Endothelial cell of umbilical vein (primary cell): ENCODE measurements around the gene ERICH3. TPM values are rescaled to one million over a fixed set of nuclear protein-coding genes. Genes with fewer than 3 reads are reported as not detected.

Source experiments
- BruUV-seq: library from RNA; stranded (reverse); fragments of 400-500 nt; replicated peaks from 2 replicates; lab custom pipeline; 2021; lab: Mats Ljungman, UMichigan
- CTCF ChIA-PET: fragments of 300-600, 350-600 bp; sonication (Branson Sonifier 250); formaldehyde crosslinking; loops from one replicate; lab custom pipeline; 2021; ENCODE audit warnings: antibody characterized with exemption, inconsistent platforms; lab: Charles Lee
- POLR2A ChIA-PET: fragments of 300-600, 350-600 bp; sonication (Branson Sonifier 250); formaldehyde crosslinking; loops from one replicate; lab custom pipeline; 2021; ENCODE audit warnings: antibody characterized with exemption, inconsistent platforms; lab: Charles Lee
- DNase-seq: peaks from one replicate; pipeline ENCODE4 v3.0.0-alpha.2; 2011; ENCODE audit warnings: low read depth, low spot score
- FAIRE-seq: peaks from 2 replicates; lab custom pipeline; 2011; peaks lifted over from hg19 to GRCh38; lab: Jason Lieb, UNC
- H2AFZ ChIP-seq: 2 replicates; pipeline ENCODE4 v1.6.0; 2012; ENCODE audit warnings: low read depth, low read length, control low read depth, inconsistent platforms
- H3K27ac ChIP-seq: 2 replicates; pipeline ENCODE4 v1.5.1; 2011; ENCODE audit warnings: low read depth, mild to moderate bottlenecking, control low read depth, low read length, moderate library complexity; ENCODE audit not compliant: insufficient read depth
- H3K27me3 ChIP-seq, 2 experiments: 2 replicates each; pipeline versions ENCODE4 v1.6.0 to v1.6.1; 2011; ENCODE audit warnings: low read length in 2 of 2, mixed read lengths in 1 of 2; ENCODE audit not compliant: control insufficient read depth in 2 of 2, insufficient read depth in 2 of 2
- H3K36me3 ChIP-seq, 2 experiments: 2 replicates in 1 of 2; 3 replicates in 1 of 2; pipeline ENCODE4 v1.5.1; 2011; ENCODE audit warnings: low read length in 2 of 2, mild to moderate bottlenecking in 1 of 2, moderate library complexity in 1 of 2; ENCODE audit not compliant: control insufficient read depth in 2 of 2, insufficient read depth in 2 of 2; ENCODE audit errors: extremely low read depth in 1 of 2
- H3K4me1 ChIP-seq: 3 replicates; pipeline ENCODE4 v1.5.1; 2011; ENCODE audit warnings: mild to moderate bottlenecking, low read length; ENCODE audit not compliant: control insufficient read depth, insufficient read depth; ENCODE audit errors: extremely low read depth
- H3K4me2 ChIP-seq: 2 replicates; pipeline ENCODE4 v1.6.1; 2011; ENCODE audit warnings: low read length, control low read depth, mixed read lengths; ENCODE audit not compliant: insufficient read depth
- H3K4me3 ChIP-seq, 3 experiments: fragments of 200-600 bp in 1 of 3; sonication (generic), shearing (Covaris generic) in 1 of 3; replicated peaks in 1 of 3; 2 replicates each; pipeline ENCODE4 v1.5.1; 2011 to 2016; ENCODE audit warnings: control low read depth in 3 of 3, low read length in 3 of 3, mild to moderate bottlenecking in 2 of 3, inconsistent platforms in 1 of 3, low read depth in 1 of 3, moderate library complexity in 1 of 3; ENCODE audit not compliant: insufficient read depth in 1 of 3
- H3K79me2 ChIP-seq: 2 replicates; pipeline ENCODE4 v1.6.0; 2012; ENCODE audit warnings: low read length, inconsistent platforms; ENCODE audit not compliant: control insufficient read depth, insufficient read depth
- H3K9ac ChIP-seq: replicated peaks from 2 replicates; pipeline ENCODE3; 2011; ENCODE audit warnings: low read length, control low read depth; ENCODE audit not compliant: insufficient read depth; ENCODE audit errors: extremely low read depth
- H3K9me1 ChIP-seq: replicated peaks from 3 replicates; pipeline ENCODE4 v1.6.0; 2011; ENCODE audit warnings: mild to moderate bottlenecking, low read length; ENCODE audit not compliant: control insufficient read depth, insufficient read depth; ENCODE audit errors: extremely low read depth
- H3K9me3 ChIP-seq: replicated peaks from 2 replicates; pipeline ENCODE4 v1.5.1; 2012; ENCODE audit warnings: low read length, inconsistent platforms; ENCODE audit not compliant: control insufficient read depth, insufficient read depth
- H4K20me1 ChIP-seq: replicated peaks from 2 replicates; pipeline ENCODE3; 2011; ENCODE audit warnings: mild to moderate bottlenecking, low read length; ENCODE audit not compliant: control insufficient read depth, insufficient read depth; ENCODE audit errors: extremely low read depth
- EZH2 ChIP-seq: IDR thresholded peaks from 2 replicates; pipeline ENCODE4 v1.6.1; 2012; ENCODE audit warnings: borderline replicate concordance, low read depth, mild to moderate bottlenecking, moderate library complexity, low read length, inconsistent platforms; ENCODE audit not compliant: severe bottlenecking
- FOS ChIP-seq: IDR thresholded peaks from 2 replicates; pipeline ENCODE4 v1.6.1; 2011; ENCODE audit warnings: mild to moderate bottlenecking, low read length, moderate library complexity, borderline replicate concordance; ENCODE audit not compliant: insufficient read depth
- GATA2 ChIP-seq: IDR thresholded peaks from 2 replicates; pipeline ENCODE4 v1.7.0; 2011; ENCODE audit warnings: low read depth, mild to moderate bottlenecking, moderate library complexity, mixed read lengths, low read length; ENCODE audit not compliant: insufficient read length, insufficient read depth
- JUN ChIP-seq: IDR thresholded peaks from 2 replicates; pipeline ENCODE4 v1.6.1; 2011; ENCODE audit warnings: borderline replicate concordance, low read depth; ENCODE audit not compliant: insufficient read length, insufficient read depth
- MYC ChIP-seq: IDR thresholded peaks from one replicate; pipeline ENCODE4 v1.6.1; 2011; ENCODE audit warnings: mild to moderate bottlenecking, low read depth, low read length
- POLR2A ChIP-seq: IDR thresholded peaks from 2 replicates; pipeline ENCODE4 v1.6.1; 2012; ENCODE audit warnings: low read depth, mild to moderate bottlenecking, control low read depth, low read length
- POLR2AphosphoS5 ChIP-seq: IDR thresholded peaks from 2 replicates; pipeline ENCODE4 v1.6.1; 2012; ENCODE audit warnings: low read depth, mild to moderate bottlenecking, control low read depth, low read length, moderate library complexity; ENCODE audit not compliant: insufficient read depth
- dilution Hi-C: fragments of 300-500 bp; cut with MboI; formaldehyde crosslinking; loops from one replicate; pipeline ENCODE4 v1.15.0; 2019; ENCODE audit warnings: low sequenced_read_pairs; ENCODE audit not compliant: extremely low pct_ligation_motif_present
- intact Hi-C: fragments of 100-400 bp; cut with micrococcal nuclease; formaldehyde crosslinking; loops from one replicate; pipeline ENCODE4 v1.10.0; 2022
- polyA plus RNA-seq, 4 experiments: library from polyadenylated mRNA; depleted of rRNA in 3 of 4; stranded (reverse) in 3 of 4; unstranded in 1 of 4; fragments of >200 nt; gene quantifications; 2 replicates each; pipeline versions ENCODE4 v1.2.1 to v1.2.3, GENCODE V29; 2011 to 2012; ENCODE audit warnings: missing spikeins in 1 of 4
- total RNA-seq: library from RNA; stranded (reverse); gene quantifications from 2 replicates; pipeline ENCODE4 v1.2.3, GENCODE V29; 2021
- TF ChIP-seq, protein P1 (sequence below), 2 donors: IDR thresholded peaks; 1 replicate in 1 of 2; 2 replicates in 1 of 2; pipeline ENCODE4 v1.5.1; 2011; ENCODE audit warnings: low read length in 2 of 2, mild to moderate bottlenecking in 2 of 2, moderate library complexity in 2 of 2, control low read depth in 1 of 2, inconsistent platforms in 1 of 2, low read depth in 1 of 2; ENCODE audit not compliant: insufficient read depth in 1 of 2; ENCODE audit errors: extremely low read depth in 1 of 2
- TF ChIP-seq, protein P2 (sequence below): IDR thresholded peaks from 2 replicates; pipeline ENCODE4 v1.6.1; 2011; ENCODE audit not compliant: insufficient read depth, insufficient read length

The ERICH3 gene
- total and polyA plus RNA-seq, 2 donors (not counting 3 experiments of a cell fraction or from before 2014, with no cell fraction given), result not detected

DNA sequence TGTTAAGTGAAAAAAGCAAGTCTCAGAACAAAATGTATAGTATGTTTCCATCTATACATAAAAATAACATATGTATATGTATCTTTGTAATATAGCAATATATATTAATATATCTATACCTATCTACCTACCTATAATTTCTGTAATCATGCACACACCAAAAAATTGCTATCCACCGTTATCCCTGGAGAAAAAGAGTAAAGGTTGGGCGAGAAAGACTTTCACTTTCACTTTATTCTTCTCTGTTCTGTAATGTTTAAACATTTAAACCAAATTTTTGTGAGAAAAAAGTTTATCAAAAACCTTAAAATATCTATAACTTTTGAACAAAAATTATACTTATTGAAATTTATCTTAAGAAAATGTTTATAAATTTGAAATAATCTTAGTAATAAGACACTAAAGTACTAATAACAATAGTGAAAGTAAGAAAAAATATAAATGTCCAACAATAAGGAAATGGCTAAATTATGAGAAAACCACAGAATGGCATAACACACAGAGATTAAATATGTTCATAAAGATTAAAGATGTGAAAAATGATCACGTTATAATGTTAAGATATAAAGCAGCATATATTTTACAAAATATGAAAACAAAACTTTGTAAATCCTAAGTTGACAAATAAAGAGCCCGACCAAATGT is 87.2 kb downstream of the ERICH3 start:
- Histone ChIP-seq H3K4me2 (no peak overlapping the region), H2AFZ (no peak overlapping the region), H3K27ac (no peak overlapping the region), H3K4me3 (no peak overlapping the region), H3K9me3 (no peaks in the 10 kb centered on the region), H3K27me3 (no peaks in the 10 kb centered on the region), H3K9ac (no peak overlapping the region), H3K4me1 (no peaks in the 10 kb centered on the region), H3K36me3 (no peaks in the 10 kb centered on the region), H4K20me1 (no peaks in the 10 kb centered on the region), H3K79me2 (no peaks in the 10 kb centered on the region), H3K9me1 (no peaks in the 10 kb centered on the region)
- BruUV-seq, result no TSS peak
- no peak for TF ChIP-seq POLR2AphosphoS5
- TF ChIP-seq, protein P1, sequence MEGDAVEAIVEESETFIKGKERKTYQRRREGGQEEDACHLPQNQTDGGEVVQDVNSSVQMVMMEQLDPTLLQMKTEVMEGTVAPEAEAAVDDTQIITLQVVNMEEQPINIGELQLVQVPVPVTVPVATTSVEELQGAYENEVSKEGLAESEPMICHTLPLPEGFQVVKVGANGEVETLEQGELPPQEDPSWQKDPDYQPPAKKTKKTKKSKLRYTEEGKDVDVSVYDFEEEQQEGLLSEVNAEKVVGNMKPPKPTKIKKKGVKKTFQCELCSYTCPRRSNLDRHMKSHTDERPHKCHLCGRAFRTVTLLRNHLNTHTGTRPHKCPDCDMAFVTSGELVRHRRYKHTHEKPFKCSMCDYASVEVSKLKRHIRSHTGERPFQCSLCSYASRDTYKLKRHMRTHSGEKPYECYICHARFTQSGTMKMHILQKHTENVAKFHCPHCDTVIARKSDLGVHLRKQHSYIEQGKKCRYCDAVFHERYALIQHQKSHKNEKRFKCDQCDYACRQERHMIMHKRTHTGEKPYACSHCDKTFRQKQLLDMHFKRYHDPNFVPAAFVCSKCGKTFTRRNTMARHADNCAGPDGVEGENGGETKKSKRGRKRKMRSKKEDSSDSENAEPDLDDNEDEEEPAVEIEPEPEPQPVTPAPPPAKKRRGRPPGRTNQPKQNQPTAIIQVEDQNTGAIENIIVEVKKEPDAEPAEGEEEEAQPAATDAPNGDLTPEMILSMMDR (IDR thresholded peaks at IDR 0.05; ENCODE audit: extremely low read depth in 1 of 2, insufficient read depth in 1 of 2, low read depth in 1 of 2, low read length in 2 of 2), result no peak
- TF ChIP-seq EZH2, result no peak
- TF ChIP-seq GATA2, result no peak
- TF ChIP-seq, protein P2, sequence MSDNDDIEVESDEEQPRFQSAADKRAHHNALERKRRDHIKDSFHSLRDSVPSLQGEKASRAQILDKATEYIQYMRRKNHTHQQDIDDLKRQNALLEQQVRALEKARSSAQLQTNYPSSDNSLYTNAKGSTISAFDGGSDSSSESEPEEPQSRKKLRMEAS, result no peak
- no peak for TF ChIP-seq FOS
- no peak for TF ChIP-seq POLR2A
- TF ChIP-seq JUN, result no peak
- TF ChIP-seq MYC, result no peak
- dilution Hi-C loops, result no loop called here
- CTCF ChIA-PET, result no interaction called here
- DNase-seq (no peak), FAIRE-seq (no peak)
- intact Hi-C loops, result no loop called here
- POLR2A ChIA-PET, result no interaction called here
